HuH-7 (cell line): ENCODE data around the gene ARF1.
A peak's percentile ranks its signal among the peaks of the same experiment; 100 is the strongest.

ENCODE experiments used
- DNase-seq: peaks from one replicate; pipeline ENCODE4 v3.0.0; 2011; ENCODE audit warnings: low spot score

ARF1 gene

DNA sequence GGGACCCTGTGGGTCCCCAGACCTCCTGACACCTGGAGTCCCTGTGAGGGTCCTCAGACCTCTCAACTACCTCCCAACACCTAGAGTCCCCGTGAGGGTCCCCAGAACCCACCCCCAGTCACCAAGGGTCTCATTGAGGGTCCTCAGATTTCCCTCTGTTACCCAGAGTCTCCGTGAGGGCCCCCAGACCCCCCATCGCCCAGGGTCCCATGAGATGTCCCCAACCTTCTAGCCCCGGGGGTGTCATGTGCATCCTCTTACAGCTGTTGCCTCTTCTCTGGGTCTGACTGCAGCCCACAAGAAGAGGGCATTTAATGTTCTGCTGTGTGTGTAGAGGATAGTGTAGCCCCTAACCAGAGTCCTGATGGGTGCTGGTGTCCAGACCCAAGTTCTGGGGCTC lies 65.3 kb downstream of the ARF1 start:
- peak; percentile 16 for DNase-seq

DNA sequence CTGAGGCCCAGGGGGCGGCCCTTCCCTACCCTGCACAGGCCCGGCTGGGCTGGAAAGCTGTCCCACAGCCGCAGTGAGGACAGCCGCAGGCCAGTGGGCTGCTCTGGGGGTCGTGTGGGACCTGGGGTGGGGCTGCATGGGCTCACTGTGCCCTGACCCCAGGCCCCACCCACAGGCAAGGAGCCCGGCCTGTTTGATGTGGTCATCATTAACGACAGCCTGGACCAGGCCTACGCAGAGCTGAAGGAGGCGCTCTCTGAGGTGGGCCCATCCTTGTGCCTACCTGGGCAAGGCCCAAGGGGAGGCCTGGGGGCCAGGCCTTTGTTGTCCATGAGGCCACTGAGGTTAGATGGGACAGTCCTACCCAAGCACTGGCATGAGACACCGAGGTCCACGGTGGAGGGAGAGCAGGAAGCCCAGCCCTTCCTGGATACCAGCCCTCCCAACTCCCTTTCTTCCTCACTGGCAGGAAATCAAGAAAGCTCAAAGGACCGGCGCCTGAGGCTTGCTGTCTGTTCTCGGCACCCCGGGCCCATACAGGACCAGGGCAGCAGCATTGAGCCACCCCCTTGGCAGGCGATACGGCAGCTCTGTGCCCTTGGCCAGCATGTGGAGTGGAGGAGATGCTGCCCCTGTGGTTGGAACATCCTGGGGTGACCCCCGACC lies 65.8 kb downstream of the ARF1 start:
- peak; percentile 12 for DNase-seq
